Mucosa of rectum (tissue), 2 donors: Measurements from ENCODE around the gene FYN.

Experiments used
- H3K27ac ChIP-seq, 2 donors: one replicate each; pipeline ENCODE4 v1.7.0; 2013; ENCODE audit warnings: inconsistent platforms in 2 of 2, low read depth in 2 of 2, low read length in 2 of 2
- H3K27me3 ChIP-seq, 2 donors: one replicate each; pipeline ENCODE4 v1.7.0; 2013; ENCODE audit warnings: low read length in 2 of 2; ENCODE audit not compliant: control insufficient read depth in 2 of 2, insufficient read depth in 2 of 2
- H3K36me3 ChIP-seq, 2 donors: one replicate each; pipeline ENCODE4 v1.7.0; 2013; ENCODE audit warnings: low read length in 2 of 2; ENCODE audit not compliant: control insufficient read depth in 2 of 2, insufficient read depth in 2 of 2
- H3K4me1 ChIP-seq, 2 donors: one replicate each; pipeline ENCODE4 v1.7.0; 2013; ENCODE audit warnings: low read length in 2 of 2, mild to moderate bottlenecking in 1 of 2; ENCODE audit not compliant: control insufficient read depth in 2 of 2, insufficient read depth in 2 of 2
- H3K4me3 ChIP-seq, 2 donors: one replicate each; pipeline ENCODE4 v1.7.0; 2013; ENCODE audit warnings: low read length in 2 of 2
- H3K9ac ChIP-seq, 2 donors: one replicate each; pipeline ENCODE4 v1.7.0; 2013; ENCODE audit warnings: low read length in 2 of 2, low read depth in 1 of 2, mild to moderate bottlenecking in 1 of 2
- H3K9me3 ChIP-seq, 2 donors: one replicate each; pipeline ENCODE4 v1.7.0; 2013; ENCODE audit warnings: low read length in 2 of 2; ENCODE audit not compliant: control insufficient read depth in 2 of 2
- donor health status: healthy.
- donor health status: Normal muscosa, but diverticular disease.

Gene FYN

DNA sequence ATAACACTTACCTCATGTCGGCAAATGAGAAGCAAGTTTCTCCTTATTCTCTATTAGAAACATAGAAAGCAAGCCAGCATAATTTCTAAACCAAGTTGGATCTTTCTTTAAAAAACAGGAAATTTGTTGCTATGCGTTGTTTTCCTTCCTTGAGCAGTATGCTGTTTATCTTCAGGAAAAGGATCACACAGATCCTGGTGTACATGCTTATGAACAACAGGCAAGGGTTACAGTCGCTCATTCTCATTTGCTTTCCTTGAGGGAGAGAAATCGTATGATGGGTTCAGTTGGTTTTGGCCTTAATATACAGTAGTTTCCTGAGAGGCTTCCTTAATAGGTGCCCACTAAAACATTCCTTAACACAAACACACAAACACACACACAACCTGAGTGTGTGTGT lies 118.8 kb downstream of the FYN start:
- H3K4me1 ChIP-seq: no peaks in the 10 kb centered on the region
- no peaks in the 10 kb centered on the region for H3K9me3 ChIP-seq
- H3K36me3 ChIP-seq: no peaks in the 10 kb centered on the region
- H3K27ac ChIP-seq: peak overlapping the region; percentile 25 to 36
- no peaks in the 10 kb centered on the region for H3K27me3 ChIP-seq
- H3K4me3 ChIP-seq: no peak overlapping the region
- peak overlapping the region in 1 of 2 donors; percentile 9 for H3K9ac ChIP-seq

DNA sequence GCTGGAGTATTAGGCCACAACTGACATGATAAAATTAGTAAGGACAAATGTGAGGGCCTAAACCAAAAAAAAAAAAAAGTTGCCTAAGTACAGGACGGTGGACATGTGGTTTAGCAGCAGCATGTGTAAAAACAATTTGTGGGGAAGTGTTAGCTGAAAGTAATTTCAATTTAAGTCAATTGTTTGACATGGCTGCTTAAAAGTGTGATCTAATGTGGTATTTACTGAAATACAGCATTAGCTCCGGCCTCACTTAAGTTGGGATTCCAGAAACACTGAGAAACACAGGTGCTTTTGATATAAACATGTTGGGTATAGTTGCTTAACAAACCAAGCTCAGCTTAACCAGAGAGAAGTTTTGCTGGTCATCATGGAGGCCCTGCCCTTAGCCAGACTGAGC lies 119.7 kb downstream of the FYN start:
- Histone ChIP-seq H3K9ac (no peak overlapping the region), H3K4me3 (no peak overlapping the region), H3K36me3 (no peaks in the 10 kb centered on the region), H3K27me3 (no peaks in the 10 kb centered on the region), H3K9me3 (no peaks in the 10 kb centered on the region), H3K27ac (peak overlapping the region; percentile 7 to 36), H3K4me1 (no peaks in the 10 kb centered on the region)

DNA sequence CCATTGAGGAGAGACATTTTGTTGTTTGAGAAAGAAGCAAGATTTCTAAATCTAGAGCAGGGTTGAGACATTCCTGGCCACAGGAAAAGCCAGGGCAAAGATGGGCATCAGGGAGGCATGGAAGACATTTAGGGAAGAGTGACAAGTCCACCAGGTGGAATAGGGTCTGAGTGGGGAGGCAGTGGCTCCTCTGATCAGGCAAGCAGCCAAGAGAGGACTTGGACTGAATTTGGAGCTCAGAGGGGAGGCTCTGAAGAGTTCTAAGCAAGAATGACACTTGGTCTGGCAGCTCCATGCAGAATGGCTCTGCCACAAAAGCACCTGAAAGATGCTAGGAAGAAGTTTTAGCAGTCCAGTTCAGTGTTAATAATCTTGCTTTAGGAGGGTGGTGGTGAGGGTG lies 120.8 kb downstream of the FYN start:
- H3K4me1 ChIP-seq: no peaks in the 10 kb centered on the region
- H3K9ac ChIP-seq: no peak overlapping the region
- no peak overlapping the region for H3K4me3 ChIP-seq
- H3K9me3 ChIP-seq: no peaks in the 10 kb centered on the region
- no peak overlapping the region for H3K27ac ChIP-seq
- H3K36me3 ChIP-seq: no peaks in the 10 kb centered on the region
- H3K27me3 ChIP-seq: no peaks in the 10 kb centered on the region

DNA sequence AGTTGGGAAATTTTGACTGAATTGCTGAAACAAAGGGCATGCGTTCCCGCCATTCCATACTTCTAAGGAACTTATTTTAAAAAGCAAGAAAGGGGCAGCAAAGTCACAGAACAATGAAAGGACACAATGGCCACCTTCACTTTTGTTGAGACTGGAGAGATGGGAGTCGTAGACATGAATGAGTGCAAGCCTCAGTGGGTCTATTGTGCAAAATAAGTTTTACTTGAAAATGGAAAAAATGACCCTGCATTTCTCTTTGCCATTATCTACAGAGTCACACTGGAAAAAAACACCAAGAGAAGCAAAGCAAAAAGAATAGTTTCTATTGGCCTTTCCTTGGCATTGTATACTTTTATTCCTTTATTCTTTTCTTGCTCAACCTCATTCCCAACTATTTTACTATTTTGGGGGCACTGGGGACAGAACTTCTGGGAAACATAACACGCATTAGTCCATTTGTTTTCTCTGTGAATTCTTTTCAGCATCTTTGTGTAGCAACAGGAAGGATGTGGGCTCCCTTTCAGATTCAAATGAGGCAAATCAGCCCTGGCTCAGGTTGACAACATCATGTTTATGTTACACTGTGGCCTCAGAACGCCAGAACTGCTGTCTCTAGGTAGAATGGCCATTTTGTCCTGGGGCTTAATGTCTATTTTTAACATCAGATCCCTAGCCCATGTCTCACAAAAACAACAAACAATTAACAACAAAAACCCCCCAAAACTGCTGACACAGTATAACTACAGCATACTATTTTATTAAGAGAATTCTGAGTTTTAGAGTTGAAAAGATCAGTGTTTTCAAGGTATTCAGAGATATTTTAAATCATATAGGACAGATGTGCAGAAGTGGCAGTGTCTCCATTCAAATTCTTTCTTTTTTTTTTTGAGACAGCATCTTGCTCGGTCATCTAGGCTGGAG lies 122.2 kb downstream of the FYN start:
- Histone ChIP-seq H3K4me3 (no peak overlapping the region), H3K9ac (no peak overlapping the region), H3K27ac (peak overlapping the region; percentile 54 to 62), H3K9me3 (no peaks in the 10 kb centered on the region), H3K27me3 (peaks cover 0 to 2% of the 10 kb centered on the region in 2 donors), H3K36me3 (no peaks in the 10 kb centered on the region), H3K4me1 (no peaks in the 10 kb centered on the region)

- peaks cover 0 to 2% of the 10 kb centered on the region in 2 donors for H3K27me3 ChIP-seq
- no peaks in the 10 kb centered on the region for H3K9me3 ChIP-seq
- H3K9ac ChIP-seq: no peak overlapping the region
- no peaks in the 10 kb centered on the region for H3K36me3 ChIP-seq
- H3K4me1 ChIP-seq: no peaks in the 10 kb centered on the region
- no peak overlapping the region for H3K4me3 ChIP-seq
- H3K27ac ChIP-seq: no peak overlapping the region
Observed at GRCh38 chr6:111750153-111750552, 123.1 kb downstream of the FYN start.

- no peak overlapping the region for H3K27ac ChIP-seq
- no peaks in the 10 kb centered on the region for H3K4me1 ChIP-seq
- H3K27me3 ChIP-seq: peaks cover 0 to 2% of the 10 kb centered on the region in 2 donors
- no peaks in the 10 kb centered on the region for H3K9me3 ChIP-seq
- H3K9ac ChIP-seq: no peak overlapping the region
- no peaks in the 10 kb centered on the region for H3K36me3 ChIP-seq
- H3K4me3 ChIP-seq: no peak overlapping the region
Observed at GRCh38 chr6:111748231-111748647, 125.0 kb downstream of the FYN start.

- Histone ChIP-seq H3K9me3 (no peaks in the 10 kb centered on the region), H3K27me3 (peaks cover 0 to 2% of the 10 kb centered on the region in 2 donors), H3K27ac (no peak overlapping the region), H3K4me1 (no peaks in the 10 kb centered on the region), H3K4me3 (no peak overlapping the region), H3K36me3 (no peaks in the 10 kb centered on the region), H3K9ac (no peak overlapping the region)
Observed at GRCh38 chr6:111747829-111748228, 125.4 kb downstream of the FYN start.

DNA sequence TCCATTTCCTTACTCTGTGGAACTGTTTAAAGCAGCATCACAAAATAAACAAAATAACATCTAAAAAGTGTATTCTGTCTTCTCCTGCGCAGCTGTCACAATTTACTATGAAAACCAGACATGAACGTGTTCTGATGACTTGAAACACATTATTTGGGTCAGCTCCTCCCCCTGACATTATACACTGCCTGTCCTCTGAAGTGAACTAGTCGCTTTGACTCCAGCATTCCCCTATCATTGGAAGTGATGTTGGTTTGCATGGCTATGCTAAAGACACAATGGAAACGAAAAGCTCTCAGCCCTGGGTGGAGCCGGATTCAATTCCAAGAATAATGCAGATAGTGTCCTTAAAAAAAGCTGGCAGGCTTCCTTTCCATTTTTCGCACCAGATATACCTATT lies 125.9 kb downstream of the FYN start:
- Histone ChIP-seq H3K9ac (no peak overlapping the region), H3K4me1 (no peaks in the 10 kb centered on the region), H3K27ac (no peak overlapping the region), H3K9me3 (no peaks in the 10 kb centered on the region), H3K4me3 (no peak overlapping the region), H3K36me3 (no peaks in the 10 kb centered on the region), H3K27me3 (peaks cover 0 to 2% of the 10 kb centered on the region in 2 donors)

DNA sequence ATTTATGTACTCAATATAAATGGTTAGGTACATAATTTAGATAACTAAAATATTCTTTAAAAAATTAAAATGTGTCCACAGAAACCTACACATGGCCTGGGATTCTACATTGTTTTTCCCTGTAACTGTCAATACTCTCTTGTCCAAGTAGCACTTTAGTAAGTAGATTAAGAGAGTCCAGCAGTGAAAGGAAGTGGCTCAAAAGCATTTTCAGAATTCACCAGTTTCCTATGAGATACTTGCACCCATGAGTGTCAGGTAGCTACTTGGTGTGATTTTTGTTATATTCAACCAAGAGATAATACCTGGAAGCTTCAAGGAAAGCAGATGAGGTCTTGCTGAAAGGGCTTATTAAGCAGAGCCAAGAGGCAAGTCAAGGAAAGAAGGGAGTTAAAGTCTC lies 126.3 kb downstream of the FYN start:
- Histone ChIP-seq H3K4me1 (no peaks in the 10 kb centered on the region), H3K9ac (no peak overlapping the region)

DNA sequence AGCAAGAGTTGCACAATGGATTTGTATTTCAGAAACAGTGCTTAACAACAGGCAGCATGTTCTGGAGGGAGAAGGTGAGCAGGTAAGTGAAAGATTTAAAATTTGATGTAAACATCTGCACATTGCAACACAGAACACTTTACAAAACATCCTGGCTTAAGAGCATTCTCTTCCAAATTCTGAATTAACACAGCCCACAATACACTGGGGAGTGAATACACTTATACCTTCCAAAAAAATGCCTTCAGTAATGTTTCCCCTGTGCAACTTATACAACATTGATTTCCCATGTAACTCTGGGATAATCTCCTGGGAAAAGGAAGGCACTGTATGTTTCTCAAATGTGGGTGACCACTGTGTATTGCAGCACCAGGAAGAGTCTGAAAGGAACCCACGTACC lies 127.6 kb downstream of the FYN start:
- H3K9me3 ChIP-seq: no peaks in the 10 kb centered on the region
- no peak overlapping the region for H3K4me3 ChIP-seq
- no peak overlapping the region for H3K27ac ChIP-seq
- peaks cover 0 to 2% of the 10 kb centered on the region in 2 donors for H3K27me3 ChIP-seq
- no peak overlapping the region for H3K9ac ChIP-seq
- H3K4me1 ChIP-seq: no peaks in the 10 kb centered on the region
- H3K36me3 ChIP-seq: no peaks in the 10 kb centered on the region

More for the DNA sequence above, 126.3 kb downstream of the FYN start:
- no peaks in the 10 kb centered on the region for H3K36me3 ChIP-seq
- no peak overlapping the region for H3K27ac ChIP-seq
- no peaks in the 10 kb centered on the region for H3K9me3 ChIP-seq
- H3K4me3 ChIP-seq: no peak overlapping the region
- peaks cover 0 to 2% of the 10 kb centered on the region in 2 donors for H3K27me3 ChIP-seq
